OCI-LY3 (cell line): ENCODE measurements around the gene NALF2.

Experiments
- H2AFZ ChIP-seq: fragments of 200-600, 300-600 bp; shearing (Covaris generic); 2 replicates; pipeline ENCODE4 v1.6.0; 2014; ENCODE audit warnings: antibody characterized with exemption, low read depth, low read length
- H3K27ac ChIP-seq: fragments of 200-600, 300-600 bp; sonication (generic); 2 replicates; pipeline ENCODE4 v1.5.1; 2014; ENCODE audit warnings: mild to moderate bottlenecking, low read length, moderate library complexity, mixed read lengths
- H3K27me3 ChIP-seq: fragments of 200-600, 300-600 bp; sonication (generic); 2 replicates; pipeline ENCODE4 v1.6.1; 2014; ENCODE audit warnings: low read depth, low read length, mixed read lengths
- H3K36me3 ChIP-seq: fragments of 200-600, 300-600 bp; sonication (generic); replicated peaks from 2 replicates; pipeline ENCODE3; 2014; ENCODE audit warnings: low read depth, low read length, mixed read lengths
- H3K4me1 ChIP-seq: fragments of 300-600, 200-600 bp; sonication (generic); 2 replicates; pipeline ENCODE4 v1.6.1; 2014; ENCODE audit warnings: low read length, mixed read lengths
- H3K4me2 ChIP-seq: fragments of 200-600, 300-600 bp; sonication (generic); 2 replicates; pipeline ENCODE4 v1.6.1; 2014; ENCODE audit warnings: low read length, mixed read lengths
- H3K4me3 ChIP-seq: fragments of 300-600, 200-600 bp; sonication (generic); 2 replicates; pipeline ENCODE4 v1.5.1; 2014; ENCODE audit warnings: antibody characterized with exemption, mild to moderate bottlenecking, low read length, moderate library complexity
- H3K79me2 ChIP-seq: fragments of 300-600, 200-600 bp; shearing (Covaris generic); 2 replicates; pipeline ENCODE4 v1.6.1; 2014; ENCODE audit warnings: mild to moderate bottlenecking, low read length, mixed read lengths
- H3K9ac ChIP-seq: fragments of 300-600, 200-600 bp; shearing (Covaris generic); 2 replicates; pipeline ENCODE4 v1.6.0; 2014; ENCODE audit warnings: mild to moderate bottlenecking, low read length, moderate library complexity
- H3K9me3 ChIP-seq: fragments of 200-600, 300-600 bp; shearing (Covaris generic); 2 replicates; pipeline ENCODE4 v1.6.1; 2014; ENCODE audit warnings: low read length, mixed read lengths; ENCODE audit not compliant: insufficient read depth
- H4K20me1 ChIP-seq: fragments of 200-600, 300-600 bp; sonication (generic); 2 replicates; pipeline ENCODE4 v1.6.1; 2016; ENCODE audit warnings: low read length, mixed read lengths; ENCODE audit not compliant: insufficient read depth
- EZH2phosphoT487 ChIP-seq: fragments of 200-600 bp; shearing (Covaris generic); IDR thresholded peaks from 2 replicates; pipeline ENCODE4 v1.6.1; 2018; ENCODE audit warnings: antibody characterized with exemption, mixed run types, low read depth
- TF ChIP-seq, protein P1 (sequence below): fragments of 200-600, 300-600 bp; sonication (generic); IDR thresholded peaks from 2 replicates; pipeline ENCODE4 v1.5.1; 2014; ENCODE audit warnings: antibody characterized with exemption, low read length, low read depth

The NALF2 gene

GRCh38 chrX:69503782-69504625 lies at the start of gene NALF2:
TSS of gene NALF2 (plus strand) at chrX:69504326. CDS start at chrX:69505283, 957 bp downstream.
- Histone ChIP-seq H3K4me1 (no peaks in the 10 kb centered on the region), H3K4me2 (no peak within 1 kb of the TSS), H3K36me3 (no peaks in the 10 kb centered on the region), H3K27me3 (no peaks in the 10 kb centered on the region), H3K79me2 (no peaks in the 10 kb centered on the region), H2AFZ (no peak within 1 kb of the TSS), H3K4me3 (no peak within 1 kb of the TSS), H4K20me1 (no peaks in the 10 kb centered on the region), H3K9ac (no peak within 1 kb of the TSS), H3K9me3 (no peaks in the 10 kb centered on the region), H3K27ac (no peak within 1 kb of the TSS)
- TF ChIP-seq EZH2phosphoT487 = no peak
- TF ChIP-seq, protein P1, sequence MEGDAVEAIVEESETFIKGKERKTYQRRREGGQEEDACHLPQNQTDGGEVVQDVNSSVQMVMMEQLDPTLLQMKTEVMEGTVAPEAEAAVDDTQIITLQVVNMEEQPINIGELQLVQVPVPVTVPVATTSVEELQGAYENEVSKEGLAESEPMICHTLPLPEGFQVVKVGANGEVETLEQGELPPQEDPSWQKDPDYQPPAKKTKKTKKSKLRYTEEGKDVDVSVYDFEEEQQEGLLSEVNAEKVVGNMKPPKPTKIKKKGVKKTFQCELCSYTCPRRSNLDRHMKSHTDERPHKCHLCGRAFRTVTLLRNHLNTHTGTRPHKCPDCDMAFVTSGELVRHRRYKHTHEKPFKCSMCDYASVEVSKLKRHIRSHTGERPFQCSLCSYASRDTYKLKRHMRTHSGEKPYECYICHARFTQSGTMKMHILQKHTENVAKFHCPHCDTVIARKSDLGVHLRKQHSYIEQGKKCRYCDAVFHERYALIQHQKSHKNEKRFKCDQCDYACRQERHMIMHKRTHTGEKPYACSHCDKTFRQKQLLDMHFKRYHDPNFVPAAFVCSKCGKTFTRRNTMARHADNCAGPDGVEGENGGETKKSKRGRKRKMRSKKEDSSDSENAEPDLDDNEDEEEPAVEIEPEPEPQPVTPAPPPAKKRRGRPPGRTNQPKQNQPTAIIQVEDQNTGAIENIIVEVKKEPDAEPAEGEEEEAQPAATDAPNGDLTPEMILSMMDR = no peak

GRCh38 chrX:69457756-69458155 lies 46.4 kb upstream of the NALF2 start:
- no peak overlapping the region for H3K4me3 ChIP-seq
- H4K20me1 ChIP-seq = no peaks in the 10 kb centered on the region
- no peak for TF ChIP-seq EZH2phosphoT487
- TF ChIP-seq, protein P1 = no peak
- no peak overlapping the region for H2AFZ ChIP-seq
- no peak overlapping the region for H3K4me2 ChIP-seq
- no peak overlapping the region for H3K9ac ChIP-seq
- H3K27ac ChIP-seq = no peak overlapping the region
- H3K9me3 ChIP-seq = no peaks in the 10 kb centered on the region
- H3K79me2 ChIP-seq = no peaks in the 10 kb centered on the region
- H3K36me3 ChIP-seq = no peaks in the 10 kb centered on the region
- no peaks in the 10 kb centered on the region for H3K27me3 ChIP-seq
- no peaks in the 10 kb centered on the region for H3K4me1 ChIP-seq

DNA sequence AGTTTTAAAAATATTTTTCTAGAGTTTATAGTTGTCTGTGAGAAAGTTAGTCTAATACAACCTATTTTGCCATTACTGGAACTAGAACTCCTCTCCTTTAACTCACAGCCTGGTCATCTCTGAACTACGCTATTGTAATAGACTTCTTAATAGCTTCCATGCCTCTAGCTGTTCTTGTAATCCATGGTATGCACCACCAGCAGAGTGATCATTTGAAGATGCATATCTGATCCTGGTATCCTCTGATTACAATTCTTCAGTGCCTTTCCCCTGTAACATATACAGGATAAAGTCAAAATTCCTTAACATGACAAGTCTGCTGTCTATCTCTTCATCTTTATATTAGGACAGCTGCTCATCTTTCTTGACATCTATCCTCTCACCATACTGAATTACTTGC lies 37.6 kb upstream of the NALF2 start:
- H3K36me3 ChIP-seq = no peaks in the 10 kb centered on the region
- no peaks in the 10 kb centered on the region for H3K4me1 ChIP-seq
- H3K9ac ChIP-seq = no peak overlapping the region
- no peak overlapping the region for H2AFZ ChIP-seq
- H3K4me2 ChIP-seq = no peak overlapping the region
- no peaks in the 10 kb centered on the region for H3K9me3 ChIP-seq
- H3K79me2 ChIP-seq = no peaks in the 10 kb centered on the region
- no peaks in the 10 kb centered on the region for H4K20me1 ChIP-seq
- TF ChIP-seq EZH2phosphoT487 = no peak
- TF ChIP-seq, protein P1 = no peak
- H3K27ac ChIP-seq = no peak overlapping the region
- no peaks in the 10 kb centered on the region for H3K27me3 ChIP-seq
- H3K4me3 ChIP-seq = no peak overlapping the region

- no peak overlapping the region for H3K9ac ChIP-seq
- no peaks in the 10 kb centered on the region for H3K4me1 ChIP-seq
- no peaks in the 10 kb centered on the region for H3K27me3 ChIP-seq
- H3K27ac ChIP-seq = no peak overlapping the region
- no peaks in the 10 kb centered on the region for H3K9me3 ChIP-seq
- no peaks in the 10 kb centered on the region for H3K36me3 ChIP-seq
- no peak overlapping the region for H3K4me2 ChIP-seq
- no peaks in the 10 kb centered on the region for H4K20me1 ChIP-seq
- H3K79me2 ChIP-seq = no peaks in the 10 kb centered on the region
- H2AFZ ChIP-seq = no peak overlapping the region
- no peak for TF ChIP-seq EZH2phosphoT487
- TF ChIP-seq, protein P1 = no peak
- H3K4me3 ChIP-seq = no peak overlapping the region
Measured at GRCh38 chrX:69469975-69470374, 34.2 kb upstream of the NALF2 start.
